ENCODE measurements around the gene ERMARD.

ERMARD gene

DNA sequence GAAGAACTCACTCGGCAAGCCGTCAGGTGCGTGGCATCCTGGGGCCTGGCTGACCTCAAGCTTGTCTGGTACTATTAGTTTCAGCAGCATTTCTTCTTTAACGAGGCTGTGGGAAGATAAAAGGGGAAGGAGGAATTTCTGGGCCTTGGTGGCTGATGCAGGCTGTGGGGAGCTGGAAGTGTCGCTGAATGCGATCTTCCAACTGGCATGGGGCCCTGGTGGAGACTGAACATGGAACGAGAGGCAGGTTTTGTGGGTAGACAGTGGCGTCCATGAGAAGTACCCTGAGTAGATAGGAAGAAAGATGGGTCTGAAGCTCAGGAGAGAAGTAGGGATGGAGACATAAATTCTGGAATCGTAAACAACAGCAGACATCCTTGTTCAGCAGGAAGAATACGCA is 23.9 kb downstream of the ERMARD start:
- H3K9ac ChIP-seq (ENCODE audit: low read length), result no peak overlapping the region
- DNase-seq (ENCODE audit: low read depth), result no peak
- no peak overlapping the region for H3K4me3 ChIP-seq (ENCODE audit: low read length)
- H3K27me3 ChIP-seq (replicated peaks; ENCODE audit: control insufficient read depth, insufficient read depth, low read length), result no peaks in the 10 kb centered on the region
- H3K36me3 ChIP-seq (ENCODE audit: control insufficient read depth, insufficient read depth, low read length, severe bottlenecking), result peaks cover 41% of the 10 kb centered on the region
- H3K4me1 ChIP-seq (ENCODE audit: control insufficient read depth, insufficient read depth, low read length), result no peaks in the 10 kb centered on the region
- H3K9me3 ChIP-seq (ENCODE audit: control insufficient read depth, low read length), result no peaks in the 10 kb centered on the region

DNA sequence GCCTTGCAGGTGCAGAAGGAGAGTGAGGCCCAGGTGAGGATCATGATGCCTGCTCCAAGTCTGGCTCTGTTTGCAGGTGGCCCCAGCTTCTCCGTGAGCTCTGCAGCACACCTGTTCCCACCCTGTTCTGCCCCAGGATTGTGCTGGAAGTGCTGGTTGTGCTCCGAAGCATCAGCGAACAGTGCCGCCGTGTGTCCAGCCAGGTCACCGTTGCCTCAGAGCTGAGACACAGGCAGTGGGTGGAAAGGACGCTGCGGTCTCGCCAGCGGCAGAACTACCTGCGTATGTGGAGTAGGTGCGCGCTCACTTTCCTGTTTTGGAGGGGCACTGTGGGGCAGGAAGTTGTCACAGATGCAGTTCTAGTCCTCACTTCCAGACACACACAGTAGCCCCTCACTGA is 25.0 kb downstream of the ERMARD start:
- H3K36me3 ChIP-seq (ENCODE audit: control insufficient read depth, insufficient read depth, low read length, severe bottlenecking), result peaks cover 44% of the 10 kb centered on the region
- H3K9me3 ChIP-seq (ENCODE audit: control insufficient read depth, low read length), result no peaks in the 10 kb centered on the region
- H3K9ac ChIP-seq (ENCODE audit: low read length), result no peak overlapping the region
- H3K4me3 ChIP-seq (ENCODE audit: low read length), result no peak overlapping the region
- no peaks in the 10 kb centered on the region for H3K4me1 ChIP-seq (ENCODE audit: control insufficient read depth, insufficient read depth, low read length)
- H3K27me3 ChIP-seq (replicated peaks; ENCODE audit: control insufficient read depth, insufficient read depth, low read length), result no peaks in the 10 kb centered on the region
- DNase-seq (ENCODE audit: low read depth), result no peak

DNA sequence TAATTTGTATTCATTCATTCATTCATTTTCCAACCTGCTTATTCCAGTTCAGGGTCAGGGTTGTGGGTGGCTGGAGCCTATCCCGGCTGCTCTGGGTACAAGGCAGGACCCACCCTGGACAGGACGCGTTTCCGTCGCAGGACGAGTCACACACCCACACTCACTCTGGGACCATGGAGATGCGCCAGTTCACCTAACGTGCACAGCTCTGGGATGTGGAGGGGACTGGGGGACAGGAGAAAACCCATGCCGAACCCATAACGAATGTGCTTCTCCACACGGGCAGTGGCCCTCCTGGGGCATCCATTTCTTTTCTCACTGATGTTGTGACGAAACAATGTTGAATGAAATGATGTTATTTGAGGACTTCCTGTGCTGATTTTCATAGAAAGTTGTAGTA is 26.5 kb downstream of the ERMARD start:
- H3K9ac ChIP-seq (ENCODE audit: low read length), result no peak overlapping the region
- peaks cover 37% of the 10 kb centered on the region for H3K36me3 ChIP-seq (ENCODE audit: control insufficient read depth, insufficient read depth, low read length, severe bottlenecking)

DNA sequence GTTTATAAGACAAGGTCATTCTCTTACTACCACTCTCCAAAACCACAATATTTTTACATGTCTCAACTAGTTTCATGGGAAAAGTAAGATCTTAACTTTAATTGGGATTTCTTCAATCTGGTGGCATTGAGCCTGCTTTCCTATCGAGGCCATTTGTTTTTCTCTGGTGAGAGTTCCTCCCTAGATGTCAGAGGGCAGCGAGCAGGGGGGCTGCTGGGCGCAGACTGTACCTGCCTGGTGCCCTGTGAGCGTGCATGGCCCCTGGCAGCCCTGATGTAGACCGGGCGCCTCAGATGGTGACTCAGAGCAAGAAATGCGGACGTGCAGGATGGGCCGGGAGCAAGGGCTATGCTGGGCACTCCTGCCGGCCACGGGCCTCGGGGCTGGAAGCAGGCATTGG is 27.2 kb downstream of the ERMARD start:
- peaks cover 2% of the 10 kb centered on the region for H3K4me1 ChIP-seq (ENCODE audit: control insufficient read depth, insufficient read depth, low read length)
- H3K4me3 ChIP-seq (ENCODE audit: low read length), result no peak overlapping the region
- H3K9me3 ChIP-seq (ENCODE audit: control insufficient read depth, low read length), result no peaks in the 10 kb centered on the region
- peaks cover 37% of the 10 kb centered on the region for H3K36me3 ChIP-seq (ENCODE audit: control insufficient read depth, insufficient read depth, low read length, severe bottlenecking)
- DNase-seq (ENCODE audit: low read depth), result no peak
- H3K9ac ChIP-seq (ENCODE audit: low read length), result no peak overlapping the region
- H3K27me3 ChIP-seq (replicated peaks; ENCODE audit: control insufficient read depth, insufficient read depth, low read length), result no peaks in the 10 kb centered on the region

More for the DNA sequence above, 26.5 kb downstream of the ERMARD start:
- no peak for DNase-seq (ENCODE audit: low read depth)
- no peaks in the 10 kb centered on the region for H3K4me1 ChIP-seq (ENCODE audit: control insufficient read depth, insufficient read depth, low read length)
- H3K27me3 ChIP-seq (replicated peaks; ENCODE audit: control insufficient read depth, insufficient read depth, low read length), result no peaks in the 10 kb centered on the region
- H3K4me3 ChIP-seq (ENCODE audit: low read length), result no peak overlapping the region
- H3K9me3 ChIP-seq (ENCODE audit: control insufficient read depth, low read length), result no peaks in the 10 kb centered on the region

DNA sequence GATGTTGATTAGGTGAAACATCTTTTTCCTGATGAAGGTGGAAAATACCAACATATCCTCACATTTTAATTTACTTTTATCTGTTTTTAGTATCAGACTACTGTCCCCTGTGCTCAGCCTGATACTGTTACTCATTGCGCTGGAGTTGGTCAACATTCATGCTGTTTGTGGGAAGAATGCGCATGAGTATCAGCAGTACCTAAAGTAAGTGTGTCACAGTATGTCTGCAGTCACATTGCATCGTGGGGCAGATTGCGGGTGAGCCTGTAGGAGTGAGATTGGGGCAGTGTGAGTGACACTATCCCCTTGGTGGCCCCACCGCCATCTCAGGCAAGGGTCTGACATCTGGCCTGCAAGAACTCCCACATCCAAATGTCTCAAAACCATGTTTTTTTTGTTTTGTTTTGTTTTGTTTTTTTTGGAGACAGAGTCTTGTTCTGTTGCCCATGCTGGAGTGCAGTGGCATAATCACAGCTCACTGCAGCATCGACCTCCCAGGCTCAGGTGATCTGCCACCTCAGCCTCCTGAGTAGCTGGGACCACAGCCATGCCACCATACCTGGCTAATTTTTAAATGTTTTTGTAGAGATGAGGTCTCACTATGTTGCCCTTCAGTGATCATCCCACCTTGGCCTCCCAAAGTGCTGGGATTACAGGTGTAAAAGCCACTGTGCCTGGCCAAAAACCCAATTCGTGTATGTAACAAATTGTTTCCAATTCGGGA is 27.8 kb downstream of the ERMARD start:
- H3K4me3 ChIP-seq (ENCODE audit: low read length), result no peak overlapping the region
- H3K27me3 ChIP-seq (replicated peaks; ENCODE audit: control insufficient read depth, insufficient read depth, low read length), result no peaks in the 10 kb centered on the region
- DNase-seq (ENCODE audit: low read depth), result no peak
- peaks cover 5% of the 10 kb centered on the region for H3K4me1 ChIP-seq (ENCODE audit: control insufficient read depth, insufficient read depth, low read length)
- H3K9me3 ChIP-seq (ENCODE audit: control insufficient read depth, low read length), result no peaks in the 10 kb centered on the region
- H3K9ac ChIP-seq (ENCODE audit: low read length), result no peak overlapping the region
- peaks cover 35% of the 10 kb centered on the region for H3K36me3 ChIP-seq (ENCODE audit: control insufficient read depth, insufficient read depth, low read length, severe bottlenecking)

DNA sequence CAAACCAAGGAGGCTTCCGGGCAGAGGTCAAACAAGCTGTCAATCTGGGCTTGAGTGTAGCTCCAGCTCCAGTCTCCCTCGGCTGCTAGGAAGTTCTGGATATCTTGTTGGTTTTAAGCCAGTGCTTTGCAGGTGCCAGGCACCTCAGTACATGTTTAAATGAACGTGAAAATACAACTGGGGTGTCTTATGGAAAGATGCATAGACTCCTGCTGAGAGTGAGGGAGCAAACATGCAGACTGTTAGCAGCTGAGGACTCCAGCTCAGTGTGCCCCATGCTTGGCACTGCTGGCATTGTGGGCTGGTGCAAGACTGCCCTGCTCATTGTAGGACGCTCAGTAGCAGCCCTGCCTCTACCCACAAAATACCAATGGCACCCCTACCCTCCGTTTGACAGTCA is 28.5 kb downstream of the ERMARD start:
- H3K4me1 ChIP-seq (ENCODE audit: control insufficient read depth, insufficient read depth, low read length), result peaks cover 5% of the 10 kb centered on the region
- DNase-seq (ENCODE audit: low read depth), result no peak
- H3K27me3 ChIP-seq (replicated peaks; ENCODE audit: control insufficient read depth, insufficient read depth, low read length), result no peaks in the 10 kb centered on the region
- no peaks in the 10 kb centered on the region for H3K9me3 ChIP-seq (ENCODE audit: control insufficient read depth, low read length)
- no peak overlapping the region for H3K9ac ChIP-seq (ENCODE audit: low read length)
- H3K36me3 ChIP-seq (ENCODE audit: control insufficient read depth, insufficient read depth, low read length, severe bottlenecking), result peaks cover 32% of the 10 kb centered on the region
- no peak overlapping the region for H3K4me3 ChIP-seq (ENCODE audit: low read length)

DNA sequence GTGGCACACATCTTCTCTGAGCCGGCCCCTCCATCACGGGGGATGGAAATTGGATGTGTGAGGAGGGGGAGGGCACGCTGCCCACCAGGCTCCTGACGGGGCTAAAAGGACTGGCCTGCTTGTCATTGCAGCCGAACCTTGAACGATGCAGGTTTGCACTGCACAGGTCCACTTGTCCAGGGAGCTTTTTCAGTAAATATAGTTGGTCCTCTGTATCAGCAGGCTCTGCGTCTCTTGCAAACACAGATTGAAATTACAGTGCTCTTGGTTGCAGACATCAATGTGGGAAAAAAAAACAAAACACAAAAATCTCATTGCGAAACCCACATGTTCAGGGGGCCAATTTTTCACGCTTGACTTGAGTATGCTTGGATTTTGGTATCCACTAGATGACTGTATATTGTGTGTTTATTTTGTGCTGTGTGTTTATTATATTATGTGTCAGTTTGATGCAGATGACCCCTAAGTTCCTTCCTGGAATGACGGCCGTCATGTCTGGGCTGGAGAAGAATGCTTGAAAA is 29.2 kb downstream of the ERMARD start:
- H3K9ac ChIP-seq (ENCODE audit: low read length), result no peak overlapping the region
- H3K9me3 ChIP-seq (ENCODE audit: control insufficient read depth, low read length), result no peaks in the 10 kb centered on the region
- DNase-seq (ENCODE audit: low read depth), result peak; percentile 94
- no peak overlapping the region for H3K4me3 ChIP-seq (ENCODE audit: low read length)
- no peaks in the 10 kb centered on the region for H3K27me3 ChIP-seq (replicated peaks; ENCODE audit: control insufficient read depth, insufficient read depth, low read length)
- peaks cover 5% of the 10 kb centered on the region for H3K4me1 ChIP-seq (ENCODE audit: control insufficient read depth, insufficient read depth, low read length)
- H3K36me3 ChIP-seq (ENCODE audit: control insufficient read depth, insufficient read depth, low read length, severe bottlenecking), result peaks cover 30% of the 10 kb centered on the region

DNA sequence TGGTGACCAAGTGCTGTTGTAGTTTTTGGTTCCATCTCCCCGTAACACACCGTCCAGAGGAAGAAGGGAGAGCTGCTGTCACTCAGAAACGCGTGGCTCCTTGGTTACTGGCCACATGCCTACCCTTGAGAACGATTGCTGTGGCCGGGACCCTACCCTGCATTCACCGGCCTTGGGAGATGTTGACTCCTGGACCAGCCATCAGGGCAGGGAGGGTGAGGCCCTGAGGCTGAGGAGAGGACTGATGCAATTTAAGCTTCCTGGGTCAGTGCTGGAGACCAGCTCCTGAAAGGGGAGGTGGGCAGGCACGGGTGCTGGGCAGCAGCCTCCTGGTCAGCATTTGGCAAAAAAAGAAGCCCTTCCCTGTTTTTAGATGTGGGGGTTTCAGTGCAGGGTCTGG is 31.5 kb downstream of the ERMARD start:
- H3K4me1 ChIP-seq (ENCODE audit: control insufficient read depth, insufficient read depth, low read length), result peaks cover 5% of the 10 kb centered on the region
- no peaks in the 10 kb centered on the region for H3K27me3 ChIP-seq (replicated peaks; ENCODE audit: control insufficient read depth, insufficient read depth, low read length)
- no peak overlapping the region for H3K9ac ChIP-seq (ENCODE audit: low read length)
- DNase-seq (ENCODE audit: low read depth), result no peak
- H3K4me3 ChIP-seq (ENCODE audit: low read length), result no peak overlapping the region
- H3K9me3 ChIP-seq (ENCODE audit: control insufficient read depth, low read length), result no peaks in the 10 kb centered on the region
- peaks cover 13% of the 10 kb centered on the region for H3K36me3 ChIP-seq (ENCODE audit: control insufficient read depth, insufficient read depth, low read length, severe bottlenecking)

DNA sequence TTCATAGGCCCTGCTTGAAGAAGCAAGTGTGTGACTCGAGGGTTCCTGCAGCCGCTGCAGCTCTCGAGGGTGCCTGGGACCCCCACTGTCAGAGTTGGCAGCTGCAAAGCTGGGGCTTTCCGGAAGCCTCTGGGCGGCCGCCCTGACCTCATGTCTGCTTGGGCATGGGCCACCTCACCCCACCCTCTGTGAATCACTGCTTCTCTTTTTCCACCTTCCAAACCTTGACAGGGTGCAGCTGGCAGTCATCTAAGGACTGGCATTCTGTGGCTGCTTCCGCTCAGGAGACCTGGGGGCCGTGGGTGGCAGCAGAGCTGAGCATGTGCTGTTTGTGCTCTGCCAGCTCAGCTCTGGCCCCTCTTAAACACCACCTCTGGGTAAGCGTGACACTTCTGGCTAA is 32.0 kb downstream of the ERMARD start:
- Histone ChIP-seq H3K36me3 (ENCODE audit: control insufficient read depth, insufficient read depth, low read length, severe bottlenecking) (peaks cover 13% of the 10 kb centered on the region), H3K9me3 (ENCODE audit: control insufficient read depth, low read length) (no peaks in the 10 kb centered on the region), H3K27me3 (replicated peaks; ENCODE audit: control insufficient read depth, insufficient read depth, low read length) (no peaks in the 10 kb centered on the region), H3K9ac (ENCODE audit: low read length) (no peak overlapping the region), H3K4me1 (ENCODE audit: control insufficient read depth, insufficient read depth, low read length) (peaks cover 5% of the 10 kb centered on the region), H3K4me3 (ENCODE audit: low read length) (no peak overlapping the region)
- no peak for DNase-seq (ENCODE audit: low read depth)

DNA sequence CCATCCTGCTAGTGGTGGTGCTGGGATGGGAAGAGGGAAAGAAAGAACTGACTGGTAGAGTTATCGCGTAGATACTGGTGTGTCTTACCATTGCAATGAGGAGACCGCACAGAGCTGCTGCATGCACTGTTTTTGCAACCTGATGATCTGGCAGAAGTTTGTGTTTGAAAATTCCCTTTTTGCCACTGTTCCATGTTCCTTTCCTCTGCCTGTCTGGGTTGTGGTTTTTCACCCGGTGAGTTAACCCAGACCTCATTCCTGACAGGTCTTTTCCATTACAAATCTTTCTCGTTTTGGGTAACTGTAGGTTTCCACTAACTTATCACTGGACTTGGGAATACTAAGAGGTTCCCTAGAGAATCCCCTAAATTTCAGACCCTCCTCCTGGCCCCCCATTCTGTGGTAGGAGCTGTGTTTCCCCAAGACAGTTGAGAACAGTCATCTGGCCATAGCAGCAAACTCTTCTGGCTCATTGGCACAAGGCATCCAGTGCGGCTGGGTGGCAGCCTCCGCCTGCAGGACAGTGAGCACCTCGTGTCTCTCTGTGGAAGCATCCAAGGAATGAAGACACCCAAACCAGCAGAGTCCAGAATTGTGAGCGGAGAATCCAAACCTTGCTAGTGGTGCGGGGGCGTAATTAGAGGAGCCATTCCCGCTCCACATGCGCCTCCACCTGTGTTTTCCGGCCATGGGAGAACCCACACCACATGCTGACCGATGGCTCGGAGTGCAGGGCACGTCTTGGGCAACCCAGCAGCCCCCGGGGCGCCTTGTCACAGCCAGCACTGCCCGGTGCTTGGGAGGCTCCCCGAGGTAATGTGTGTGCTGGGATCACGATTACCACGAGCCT is 32.8 kb downstream of the ERMARD start:
- no peaks in the 10 kb centered on the region for H3K9me3 ChIP-seq (ENCODE audit: control insufficient read depth, low read length)
- H3K36me3 ChIP-seq (ENCODE audit: control insufficient read depth, insufficient read depth, low read length, severe bottlenecking), result peaks cover 9% of the 10 kb centered on the region
- peaks cover 5% of the 10 kb centered on the region for H3K4me1 ChIP-seq (ENCODE audit: control insufficient read depth, insufficient read depth, low read length)
- H3K27me3 ChIP-seq (replicated peaks; ENCODE audit: control insufficient read depth, insufficient read depth, low read length), result no peaks in the 10 kb centered on the region
- no peak overlapping the region for H3K9ac ChIP-seq (ENCODE audit: low read length)
- no peak for DNase-seq (ENCODE audit: low read depth)
- H3K4me3 ChIP-seq (ENCODE audit: low read length), result no peak overlapping the region

DNA sequence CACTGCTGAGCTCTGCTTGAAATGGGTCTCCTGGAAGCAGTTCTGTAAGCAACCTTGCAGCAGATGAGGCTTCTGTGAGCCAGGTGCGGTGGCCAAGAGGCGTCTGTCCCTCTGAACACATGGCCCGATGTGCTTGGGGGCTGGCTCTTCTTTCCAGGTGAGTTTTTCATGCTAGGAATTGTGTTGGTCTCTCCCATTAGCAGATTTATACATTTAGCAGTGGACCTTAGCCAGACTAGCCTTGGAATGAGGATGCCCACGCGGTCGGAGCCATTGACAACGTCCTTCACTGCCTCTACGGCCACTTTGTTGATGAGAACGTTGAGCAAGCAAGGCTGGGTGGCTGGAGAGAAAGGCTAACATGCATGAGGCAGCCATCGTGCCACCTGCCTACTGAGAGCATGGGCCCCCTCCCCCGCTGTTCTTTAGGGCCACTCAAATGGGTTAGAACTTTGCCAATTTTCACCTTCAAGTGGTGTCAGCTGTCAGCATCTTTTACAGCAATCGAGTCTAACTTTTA is 33.5 kb downstream of the ERMARD start:
- Histone ChIP-seq H3K36me3 (ENCODE audit: control insufficient read depth, insufficient read depth, low read length, severe bottlenecking) (peaks cover 3% of the 10 kb centered on the region), H3K9ac (ENCODE audit: low read length) (no peak overlapping the region), H3K4me1 (ENCODE audit: control insufficient read depth, insufficient read depth, low read length) (peaks cover 9% of the 10 kb centered on the region), H3K9me3 (ENCODE audit: control insufficient read depth, low read length) (no peaks in the 10 kb centered on the region), H3K4me3 (ENCODE audit: low read length) (no peak overlapping the region), H3K27me3 (replicated peaks; ENCODE audit: control insufficient read depth, insufficient read depth, low read length) (no peaks in the 10 kb centered on the region)
- DNase-seq (ENCODE audit: low read depth), result no peak
